HG03196 (cell line): Measurements from ENCODE around the gene FOXO4.
A peak's percentile ranks its signal among the peaks of the same experiment; 100 is the strongest.

Experiments
- ATAC-seq: cut with Tn5 transposase; IDR thresholded peaks from one replicate; pipeline ENCODE4 v1.9.1; 2021; ENCODE audit not compliant: unreplicated experiment

FOXO4 gene

DNA sequence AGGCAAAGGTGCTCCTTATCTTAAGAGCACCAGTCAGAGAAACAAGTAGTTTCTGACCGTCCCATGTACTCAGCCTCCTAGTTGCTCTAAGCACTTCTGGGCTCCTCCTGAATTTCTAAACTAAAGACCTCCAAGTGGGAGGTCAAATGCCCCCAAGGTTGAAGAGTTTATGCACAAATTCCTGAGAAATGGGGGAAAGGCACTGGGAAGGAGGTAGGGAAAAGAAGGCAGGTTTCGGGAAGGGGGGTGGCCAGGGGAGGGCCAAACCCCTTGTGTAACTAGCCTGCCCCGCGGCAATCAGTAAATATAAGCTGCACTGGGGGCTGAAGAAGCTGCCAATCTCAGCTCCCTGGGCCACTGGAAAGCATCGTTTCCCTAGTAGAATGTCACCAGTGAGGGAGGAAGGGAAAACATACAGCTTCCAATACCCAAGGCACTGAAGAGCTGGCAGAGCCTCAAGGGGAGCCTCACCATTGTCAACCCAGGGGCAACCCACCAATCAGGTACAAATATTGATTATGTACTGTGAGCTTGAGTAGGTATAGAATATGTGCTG, 3.4 kb downstream of the FOXO4 start:
- ATAC-seq: no peak

DNA sequence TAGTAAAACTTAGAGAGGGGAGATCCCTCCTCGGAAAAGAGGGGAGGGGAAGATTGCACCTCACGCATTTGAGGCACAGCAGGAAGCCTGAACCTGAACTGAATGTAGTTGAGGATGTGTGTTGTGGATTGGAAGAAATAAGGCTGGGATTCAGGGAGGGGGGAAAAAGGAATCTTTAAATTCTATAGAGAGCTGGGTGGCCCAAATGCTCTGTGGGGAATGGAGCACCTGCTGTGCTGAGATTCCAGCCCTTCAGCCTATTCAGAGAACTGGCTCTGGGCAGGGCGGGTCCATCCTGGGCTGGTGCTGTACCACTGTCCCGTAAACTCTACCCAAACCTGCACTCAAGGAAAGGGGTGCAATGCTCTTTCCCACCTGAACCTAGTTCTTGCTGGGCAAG, 4.1 kb downstream of the FOXO4 start:
- ATAC-seq: no peak

- no peak for ATAC-seq
Measured at GRCh38 chrX:71100581-71101505, 5.2 kb downstream of the FOXO4 start.

DNA sequence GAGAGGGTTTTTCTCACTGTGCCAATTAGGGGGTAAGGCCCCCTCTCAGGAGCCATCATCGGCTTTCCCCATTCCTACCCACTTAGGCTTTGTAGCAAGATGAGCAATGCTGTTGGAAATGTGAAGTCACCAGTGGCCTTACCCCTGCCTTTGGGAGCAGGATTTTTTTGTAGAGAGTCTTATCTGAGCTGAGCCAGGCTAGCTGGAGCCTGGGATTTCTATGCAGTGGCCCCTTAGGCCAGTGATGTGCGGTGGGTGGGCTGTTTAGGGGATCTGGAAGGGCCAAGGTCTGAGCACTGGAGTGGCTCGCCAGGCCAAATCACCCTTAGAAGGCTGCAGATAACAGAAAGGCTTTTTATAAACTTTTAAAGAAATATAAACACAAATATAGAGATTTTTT, 6.6 kb downstream of the FOXO4 start:
- no peak for ATAC-seq

GRCh38 chrX:71103110-71103983, 7.7 kb downstream of the FOXO4 start:
- no peak for ATAC-seq

DNA sequence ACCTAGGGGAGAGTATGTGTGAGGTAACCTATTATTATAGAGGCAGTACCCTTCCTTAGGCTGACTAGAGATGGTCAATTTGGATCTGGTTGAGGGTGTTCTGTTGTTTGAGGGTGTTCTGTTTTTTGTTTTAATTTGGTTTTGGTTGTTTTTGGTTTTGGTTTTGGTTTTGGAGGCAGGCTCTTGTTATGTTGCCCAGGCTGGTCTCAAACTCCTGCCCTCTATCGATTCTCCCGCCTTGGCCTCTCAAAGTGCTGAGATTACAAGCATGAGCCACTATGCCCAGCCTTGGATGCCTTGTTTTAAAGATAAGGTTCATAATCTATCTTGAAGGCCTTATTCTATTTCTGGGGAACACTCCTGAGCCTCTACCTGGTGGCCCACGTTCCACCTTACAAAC, 10.0 kb downstream of the FOXO4 start:
- no peak for ATAC-seq

DNA sequence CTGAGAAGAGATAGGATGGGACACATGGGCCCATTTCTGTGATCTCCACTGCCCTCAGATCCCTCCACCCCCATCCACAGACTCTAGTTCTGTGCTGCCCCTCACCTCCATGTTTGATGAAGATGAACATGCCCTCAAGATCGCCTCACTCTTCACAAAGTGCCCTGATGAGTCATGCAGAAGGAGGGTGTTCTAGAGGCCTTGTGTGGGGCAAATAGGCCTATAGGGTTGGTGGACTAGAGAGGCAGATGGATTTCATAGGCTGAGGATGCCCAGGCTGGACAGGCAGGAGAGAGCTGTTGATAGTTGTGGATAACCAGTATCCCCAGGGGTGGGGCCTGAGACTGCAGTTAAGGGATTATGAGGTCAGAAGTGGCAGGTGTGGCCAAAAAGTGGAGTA, 10.8 kb downstream of the FOXO4 start, which contains the start of gene CXorf65:
Gene CXorf65 (minus strand): TSS at position 314 of the 400 bp plus-strand sequence. CDS start 184 bp downstream, at position 130.
- no peak for ATAC-seq

DNA sequence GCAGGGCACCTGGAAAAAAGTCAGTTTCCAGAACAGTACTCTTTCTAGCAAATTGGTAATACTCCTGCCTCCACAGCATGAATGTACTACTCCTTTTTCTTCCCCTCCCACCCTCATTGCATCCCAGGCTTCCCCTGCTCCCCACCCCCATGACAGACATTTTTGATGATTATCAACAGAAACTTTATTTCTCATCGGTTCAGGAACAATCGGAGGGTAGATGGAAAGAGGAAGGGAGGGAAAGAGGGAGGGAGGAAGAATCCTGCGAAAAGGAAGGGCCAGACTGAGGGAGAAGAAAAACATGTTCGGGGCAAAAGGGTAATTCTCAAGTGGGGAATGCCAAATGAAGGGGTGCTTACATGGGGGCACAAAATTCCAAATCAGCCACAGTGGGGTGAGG, 11.6 kb downstream of the FOXO4 start:
- no peak for ATAC-seq

GRCh38 chrX:71107762-71108360, 12.2 kb downstream of the FOXO4 start:
- ATAC-seq: no peak

DNA sequence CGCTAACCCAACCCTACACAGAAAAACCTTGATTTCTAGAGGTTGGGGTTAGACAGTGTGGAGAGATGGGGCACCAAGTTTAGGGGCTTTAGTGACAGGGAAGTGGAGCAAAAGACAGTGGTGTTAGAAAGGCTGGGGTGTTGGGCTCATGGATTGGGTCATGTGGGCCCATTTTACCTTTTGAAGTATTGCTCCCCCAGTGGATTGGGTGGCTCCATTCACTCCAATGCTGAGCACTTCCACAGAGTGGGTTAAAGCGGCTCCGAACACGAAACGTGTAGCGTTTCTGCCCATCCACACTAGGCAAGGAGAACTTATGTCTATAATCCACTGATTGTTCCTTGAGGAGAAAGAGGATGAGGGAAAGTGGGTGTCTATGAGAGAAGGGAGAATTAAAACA, 13.4 kb downstream of the FOXO4 start:
- ATAC-seq: no peak

DNA sequence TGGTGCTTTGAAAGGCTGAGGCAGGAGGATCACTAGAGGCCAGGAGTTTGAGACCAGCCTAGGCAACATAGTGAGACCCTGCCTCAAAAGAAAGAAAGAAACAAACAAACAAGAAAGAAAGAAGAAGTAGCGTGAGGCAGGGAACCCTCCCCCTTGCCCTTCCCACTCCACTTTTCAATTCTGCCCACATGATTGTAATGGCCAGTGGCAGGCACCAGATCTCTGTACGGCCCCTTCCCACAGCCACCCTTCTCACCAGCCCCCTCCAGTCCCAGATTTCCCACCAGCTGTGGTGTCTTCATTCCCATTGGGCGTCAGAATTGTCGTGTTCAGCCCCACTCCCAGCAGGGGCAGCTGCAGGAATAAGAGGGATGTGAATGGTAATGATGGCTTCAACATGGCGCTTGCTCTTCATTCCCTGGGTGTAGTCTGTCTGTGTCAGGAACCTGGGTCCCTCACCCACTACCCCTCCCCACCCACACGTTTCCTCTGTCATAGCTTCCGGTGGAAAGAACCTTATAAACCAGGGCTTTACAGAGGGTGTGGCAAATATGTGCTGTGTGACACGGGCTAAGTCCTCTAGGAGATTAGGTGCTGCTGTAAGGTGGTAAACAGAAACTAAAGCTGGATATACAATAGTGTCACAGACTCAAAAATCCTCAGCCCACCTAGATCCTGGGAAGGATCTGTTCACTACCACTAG, 15.6 kb downstream of the FOXO4 start, which contains the start of gene IL2RG:
Gene IL2RG (minus strand): TSS at position 437 of the 703 bp plus-strand sequence. CDS start 38 bp downstream, at position 399.
- peak; percentile 94 for ATAC-seq

DNA sequence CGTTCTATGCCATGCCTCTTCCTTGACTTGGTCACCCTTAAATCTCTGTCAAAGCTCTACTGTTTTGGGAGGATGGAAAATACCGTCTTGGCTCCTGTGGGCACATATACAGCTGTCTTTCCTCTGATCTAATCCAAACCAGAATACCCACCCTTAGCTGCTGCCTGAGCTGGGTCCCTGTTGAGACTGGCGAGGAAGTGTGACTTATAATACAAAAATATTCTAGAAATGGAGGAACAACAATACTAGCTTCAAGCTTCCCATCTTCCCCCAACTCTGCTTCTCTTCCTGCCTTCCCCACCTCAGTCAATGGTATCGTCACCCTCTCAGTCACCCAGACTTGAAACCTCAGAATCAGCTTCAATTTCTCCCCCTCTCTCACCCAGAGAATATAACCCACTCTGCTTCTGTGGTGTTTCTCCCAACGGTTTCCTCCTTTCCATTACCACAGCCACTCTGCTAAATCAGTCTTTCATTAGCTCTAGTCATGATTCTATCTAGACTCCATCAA, 16.3 kb downstream of the FOXO4 start:
- no peak for ATAC-seq

- ATAC-seq: no peak
Measured at GRCh38 chrX:71117358-71117757, 21.7 kb downstream of the FOXO4 start.

GRCh38 chrX:71118032-71118984, 22.7 kb downstream of the FOXO4 start, which contains the start of gene MED12:
Gene MED12 (plus strand): TSS chrX:71118596. CDS start chrX:71118755, 159 bp downstream.
- peak; percentile 94 for ATAC-seq

DNA sequence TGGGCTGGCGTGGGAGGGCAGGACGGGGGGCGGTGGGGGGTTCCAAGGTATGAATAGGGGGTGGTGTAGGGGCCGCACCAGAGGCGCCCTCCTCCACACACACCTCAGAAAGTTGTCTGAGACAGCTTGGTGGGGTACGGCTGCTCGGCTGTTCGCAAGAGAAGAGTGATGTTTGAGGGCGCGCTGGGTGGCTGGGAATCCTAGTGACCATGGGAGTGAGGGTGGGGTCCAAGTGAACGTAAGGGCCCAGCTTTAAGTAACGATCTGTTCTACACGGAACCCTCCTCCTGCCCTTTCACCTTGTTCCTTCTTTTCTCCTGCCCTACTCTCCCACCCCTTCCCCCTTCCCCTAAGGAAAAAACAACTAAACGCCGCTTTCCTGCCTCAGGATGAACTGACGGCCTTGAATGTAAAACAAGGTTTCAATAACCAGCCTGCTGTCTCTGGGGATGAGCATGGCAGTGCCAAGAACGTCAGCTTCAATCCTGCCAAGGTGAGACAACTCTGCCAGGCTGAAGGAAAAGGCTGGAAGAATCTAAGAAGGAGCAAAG, 23.4 kb downstream of the FOXO4 start:
- ATAC-seq: no peak

GRCh38 chrX:71128166-71128833, 32.6 kb downstream of the FOXO4 start:
- no peak for ATAC-seq

GRCh38 chrX:71128915-71129765, 33.5 kb downstream of the FOXO4 start:
- no peak for ATAC-seq
